Measurements from ENCODE around the gene VSIG8. TPM values are rescaled to one million over a fixed set of nuclear protein-coding genes. Genes with fewer than 3 reads are reported as not detected.

Gene VSIG8
- total and polyA plus RNA-seq, 2 of the 8 experiments (the other 6 are each of a cell fraction or from before 2014, with no cell fraction given), result not detected

- H3K4ac ChIP-seq (replicated peaks; ENCODE audit: insufficient read length, low read depth, low read length), result no peak overlapping the region
- H3K23me2 ChIP-seq (ENCODE audit: low read depth, low read length), result peaks cover 2% of the 10 kb centered on the region; the same call in 1 of the 2 replicates
- H3K9me3 ChIP-seq (ENCODE audit: insufficient read depth in 2 of 2, low read depth in 1 of 2, low read length in 1 of 2), result no peaks in the 10 kb centered on the region
- DNase-seq (ENCODE audit: low read depth in 1 of 2, low spot score in 2 of 2), result no peak
- H3K36me3 ChIP-seq (ENCODE audit: control insufficient read depth in 2 of 4, insufficient read depth in 4 of 4, low read length in 3 of 4), result no peaks in the 10 kb centered on the region
- no peak overlapping the region for H3K14ac ChIP-seq (ENCODE audit: insufficient read length)
- no peak overlapping the region for H4K91ac ChIP-seq (replicated peaks; ENCODE audit: insufficient read length, low read length)
- no peak overlapping the region for H3K56ac ChIP-seq (replicated peaks; ENCODE audit: insufficient read length, low read depth, low read length)
- no peak overlapping the region for H2BK20ac ChIP-seq (ENCODE audit: low read length)
- no peak overlapping the region for H3K9ac ChIP-seq (replicated peaks in 1 of 4; ENCODE audit: extremely low read depth in 1 of 4, low read depth in 3 of 4, low read length in 3 of 4)
- no peak overlapping the region for H2BK15ac ChIP-seq (ENCODE audit: low read length)
- no peak for FAIRE-seq
- H3K27ac ChIP-seq (ENCODE audit: low read depth, low read length), result no peak overlapping the region
- peaks cover 0 to 3% (median 1%) of the 10 kb centered on the region in 4 experiments; a peak in 5 of 7 replicates for H3K4me1 ChIP-seq (replicated peaks in 1 of 4; ENCODE audit: control insufficient read depth in 3 of 4, insufficient read depth in 4 of 4, low read length in 3 of 4)
- no peaks in the 10 kb centered on the region for H3K79me2 ChIP-seq (ENCODE audit: control insufficient read depth in 1 of 2, insufficient read depth in 2 of 2, low read length in 2 of 2)
- no peak overlapping the region for H3K23ac ChIP-seq (ENCODE audit: insufficient read length)
- 0 out of 7 replicates have a peak, but pooled peaks cover 0 to 2% (median under 1%) of the 10 kb centered on the region in 4 experiments for H3K27me3 ChIP-seq (replicated peaks in 1 of 4; ENCODE audit: control insufficient read depth in 3 of 4, extremely low read depth in 1 of 4, insufficient read depth in 3 of 4, low read length in 3 of 4)
- H2BK120ac ChIP-seq (replicated peaks; ENCODE audit: low read depth, low read length), result no peak overlapping the region
- H4K20me1 ChIP-seq (replicated peaks in 1 of 2; ENCODE audit: control insufficient read depth in 1 of 2, insufficient read depth in 2 of 2, low read length in 2 of 2), result no peaks in the 10 kb centered on the region
- H3K79me1 ChIP-seq (ENCODE audit: low read depth, low read length), result no peaks in the 10 kb centered on the region
- no peak for TF ChIP-seq SIRT6 (IDR thresholded peaks at IDR 0.05; ENCODE audit: low read length)
- TF ChIP-seq FOSL1 (IDR thresholded peaks at IDR 0.05; ENCODE audit: insufficient read depth, low read depth, low read length), result no peak
- no peak overlapping the region for H3K4me3 ChIP-seq (ENCODE audit: extremely low read depth in 1 of 4, insufficient read depth in 2 of 4, low read depth in 3 of 4, low read length in 4 of 4)
- no peak overlapping the region for H2AFZ ChIP-seq (ENCODE audit: low read length)
- H4K5ac ChIP-seq (ENCODE audit: insufficient read length, low read depth, low read length), result no peak overlapping the region
- POLR2A ChIA-PET (ENCODE audit: partially characterized antibody), result interaction anchor here (1.2 to 1.7 kb wide), 2 partner anchors 18 to 21 kb away, joined by 3 to 4 read pairs; no protein-coding TSS in a partner anchor
- no peak overlapping the region for H2AK5ac ChIP-seq (ENCODE audit: low read depth, low read length)
- CTCF ChIA-PET (ENCODE audit: partially characterized antibody), result interaction anchor here (0.8 to 20.8 kb wide), 13 partner anchors 9 to 183 kb away, joined by 3 to 645 read pairs (median 5); partner anchors contain the start of genes FCRL6, IGSF9 and SLAMF8
- no peak overlapping the region for H4K8ac ChIP-seq (ENCODE audit: extremely low read depth, insufficient read depth, low read length)
- no peak overlapping the region for H2BK12ac ChIP-seq (ENCODE audit: low read depth, low read length)
- WGBS, 2 experiments (ENCODE audit: extremely low coverage in 1 of 2, insufficient coverage in 1 of 2, insufficient read length in 1 of 2, insufficient replicate concordance in 2 of 2, low coverage in 1 of 2, low lambda C conversion rate in 2 of 2, missing lambda C conversion rate in 1 of 2), result 86% methylated on average over 3 of the region's 3 CpGs; no CpG with 5 or more reads in 1 of the 2 experiments
- H3K18ac ChIP-seq (ENCODE audit: extremely low read depth, low read length), result no peak overlapping the region
- no peak overlapping the region for H3K4me2 ChIP-seq (ENCODE audit: insufficient read depth in 1 of 2, low read depth in 2 of 2, low read length in 2 of 2)
- no peak overlapping the region for H2BK5ac ChIP-seq (ENCODE audit: low read depth, low read length)
Observed at GRCh38 chr1:159895286-159895685, 32.8 kb upstream of the VSIG8 start.
